WTC11 (cell line): ENCODE results near the gene SDR42E2. TPM values are rescaled to one million over a fixed set of nuclear protein-coding genes. Genes with fewer than 3 reads are reported as not detected.
"Not testable (repeated sequence)": the region's sequence is repeated elsewhere in the genome, so short reads cannot be mapped to it uniquely, and the experiment has no call there.

Source experiments
- ATAC-seq: fragments of 200-7000 bp; cut with Tn5 transposase; 2 replicates; pipeline ENCODE4 v1.10.0; 2021; ENCODE audit warnings: mild to moderate bottlenecking, moderate library complexity
- CTCF ChIA-PET: fragments of 300-600 bp; sonication (Branson Sonifier 250); formaldehyde crosslinking; loops from one replicate; lab custom pipeline; 2021; ENCODE audit warnings: antibody characterized with exemption; lab: Charles Lee
- POLR2A ChIA-PET: fragments of 350-600 bp; sonication (Branson Sonifier 250); formaldehyde crosslinking; loops from one replicate; lab custom pipeline; 2021; ENCODE audit warnings: antibody characterized with exemption; lab: Charles Lee
- DNase-seq: peaks from one replicate; pipeline ENCODE4 v3.0.0; 2021; ENCODE audit warnings: low spot score
- H3K27ac Mint-ChIP-seq: 2 replicates; pipeline ENCODE4 v1.8.0; 2021; ENCODE audit warnings: mixed read lengths
- H3K27me3 Mint-ChIP-seq: 2 replicates; pipeline ENCODE4 v1.8.0; 2021; ENCODE audit warnings: low read depth, mild to moderate bottlenecking, moderate library complexity, mixed read lengths
- H3K36me3 Mint-ChIP-seq: 2 replicates; pipeline ENCODE4 v1.8.0; 2021; ENCODE audit warnings: mixed read lengths
- H3K4me1 Mint-ChIP-seq: 2 replicates; pipeline ENCODE4 v1.8.0; 2022; ENCODE audit warnings: mixed read lengths
- H3K4me3 Mint-ChIP-seq: 2 replicates; pipeline ENCODE4 v1.8.0; 2021; ENCODE audit warnings: mild to moderate bottlenecking, moderate library complexity, mixed read lengths
- H3K9me3 Mint-ChIP-seq: 2 replicates; pipeline ENCODE4 v1.8.0; 2021; ENCODE audit warnings: mixed read lengths
- FOXK1 ChIP-seq: sonication (generic); formaldehyde crosslinking; IDR thresholded peaks from 2 replicates; pipeline ENCODE4 v1.8.0; 2022; ENCODE audit warnings: mild to moderate bottlenecking, moderate library complexity, missing genetic modification reagents
- GABPB1 ChIP-seq: sonication (generic); formaldehyde crosslinking; IDR thresholded peaks from 2 replicates; pipeline ENCODE4 v1.8.1; 2023; ENCODE audit warnings: mild to moderate bottlenecking, missing genetic modification reagents
- JAZF1 ChIP-seq: fragments of 250-450 bp; sonication (Bioruptor Pico); IDR thresholded peaks from 2 replicates; pipeline ENCODE4 v1.9.0; 2021; ENCODE audit warnings: moderate library complexity, mild to moderate bottlenecking, inconsistent platforms
- KAT7 ChIP-seq: sonication (generic); formaldehyde crosslinking; IDR thresholded peaks from 2 replicates; pipeline ENCODE4 v1.8.1; 2023; ENCODE audit warnings: missing genetic modification reagents, mild to moderate bottlenecking, borderline replicate concordance
- MAX ChIP-seq: sonication (generic); formaldehyde crosslinking; IDR thresholded peaks from 2 replicates; pipeline ENCODE4 v1.8.0; 2022; ENCODE audit warnings: mild to moderate bottlenecking, missing genetic modification reagents
- NFYB ChIP-seq: sonication (generic); formaldehyde crosslinking; conservative IDR thresholded peaks from 2 replicates; pipeline ENCODE4 v1.8.0; 2022; ENCODE audit warnings: low read depth, missing genetic modification reagents
- OVOL2 ChIP-seq: fragments of 250-450 bp; sonication (Bioruptor Pico); IDR thresholded peaks from 2 replicates; pipeline ENCODE4 v1.9.0; 2021; ENCODE audit warnings: mild to moderate bottlenecking, borderline replicate concordance
- RORB ChIP-seq: fragments of 250-450 bp; sonication (Bioruptor Pico); IDR thresholded peaks from 2 replicates; pipeline ENCODE4 v1.9.0; 2021; ENCODE audit warnings: mild to moderate bottlenecking
- SMAD3 ChIP-seq: sonication (generic); formaldehyde crosslinking; IDR thresholded peaks from 2 replicates; pipeline ENCODE4 v1.8.0; 2022; ENCODE audit warnings: missing genetic modification reagents, mild to moderate bottlenecking, borderline replicate concordance
- ZNF138 ChIP-seq: sonication (generic); formaldehyde crosslinking; conservative IDR thresholded peaks from 2 replicates; pipeline ENCODE4 v1.8.1; 2022; ENCODE audit warnings: mild to moderate bottlenecking, moderate library complexity, missing genetic modification reagents
- ZNF232 ChIP-seq: sonication (generic); formaldehyde crosslinking; IDR thresholded peaks from 2 replicates; pipeline ENCODE4 v1.8.0; 2022; ENCODE audit warnings: mild to moderate bottlenecking, missing genetic modification reagents
- ZNF423 ChIP-seq: fragments of 250-450 bp; sonication (Bioruptor Pico); IDR thresholded peaks from 2 replicates; pipeline ENCODE4 v2.1.2; 2022; ENCODE audit warnings: mild to moderate bottlenecking, moderate library complexity
- total RNA-seq: library from RNA; stranded (reverse); gene quantifications from 3 replicates; pipeline ENCODE4 v1.2.3, GENCODE V29; 2021
- TF ChIP-seq, protein P1 (sequence below): fragments of 250-450 bp; sonication (Bioruptor Pico); conservative IDR thresholded peaks from 2 replicates; pipeline ENCODE4 v1.9.0; 2021; ENCODE audit warnings: mild to moderate bottlenecking
- TF ChIP-seq, protein P2 (sequence below): sonication (generic); formaldehyde crosslinking; IDR thresholded peaks from 2 replicates; pipeline ENCODE4 v1.8.1; 2023; ENCODE audit warnings: mild to moderate bottlenecking, missing genetic modification reagents
- TF ChIP-seq, protein P3 (sequence below): sonication (generic); formaldehyde crosslinking; IDR thresholded peaks from 2 replicates; pipeline ENCODE4 v1.8.1; 2023; ENCODE audit warnings: mild to moderate bottlenecking, missing genetic modification reagents, borderline replicate concordance
- TF ChIP-seq, protein P4 (sequence below): sonication (generic); formaldehyde crosslinking; IDR thresholded peaks from 2 replicates; pipeline ENCODE4 v1.8.1; 2023; ENCODE audit warnings: mild to moderate bottlenecking, missing genetic modification reagents

Gene SDR42E2
- total RNA-seq, 1 experiment from 2014 or later: 0.13 TPM

DNA sequence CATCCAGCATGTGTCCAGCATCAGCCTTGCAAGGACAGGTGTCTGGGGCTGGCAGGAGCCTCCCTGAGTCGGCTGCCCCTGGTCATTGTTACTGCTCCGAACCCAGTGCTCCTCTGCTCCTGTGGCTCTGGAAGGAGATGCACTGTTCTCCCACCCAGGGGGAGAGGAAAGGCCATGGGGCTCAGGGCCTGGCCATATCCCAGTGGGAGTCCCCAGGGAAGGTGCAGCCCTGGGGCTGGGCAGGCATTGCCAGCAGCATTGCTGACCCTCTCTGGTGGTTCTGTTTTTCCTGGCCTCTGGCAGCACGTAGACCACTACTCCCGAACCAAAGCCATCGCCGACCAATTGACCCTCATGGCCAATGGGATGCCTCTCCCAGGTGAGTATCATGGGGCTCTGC lies 9.6 kb downstream of the SDR42E2 start:
- Mint-ChIP-seq H3K27ac (no peak overlapping the region), H3K27me3 (no peaks in the 10 kb centered on the region), H3K4me1 (no peaks in the 10 kb centered on the region), H3K9me3 (peaks cover 5% of the 10 kb centered on the region), H3K4me3 (no peak overlapping the region), H3K36me3 (peaks cover 4% of the 10 kb centered on the region; the same call in 1 of the 2 replicates)
- ChIA-PET POLR2A (no interaction called here), CTCF (no interaction called here)
- no peak for DNase-seq
- ATAC-seq: no peak
- TF ChIP-seq ZNF232 (no peak), MAX (no peak), JAZF1 (no peak), ZNF423 (no peak), OVOL2 (CRISPR knock-in tag) (no peak), FOXK1 (CRISPR knock-in tag) (no peak), KAT7 (no peak), NFYB (CRISPR knock-in tag) (no peak), GABPB1 (CRISPR knock-in tag) (no peak), ZNF138 (CRISPR knock-in tag) (no peak), SMAD3 (CRISPR knock-in tag) (no peak), RORB (CRISPR knock-in tag) (no peak)
- TF ChIP-seq, protein P1, sequence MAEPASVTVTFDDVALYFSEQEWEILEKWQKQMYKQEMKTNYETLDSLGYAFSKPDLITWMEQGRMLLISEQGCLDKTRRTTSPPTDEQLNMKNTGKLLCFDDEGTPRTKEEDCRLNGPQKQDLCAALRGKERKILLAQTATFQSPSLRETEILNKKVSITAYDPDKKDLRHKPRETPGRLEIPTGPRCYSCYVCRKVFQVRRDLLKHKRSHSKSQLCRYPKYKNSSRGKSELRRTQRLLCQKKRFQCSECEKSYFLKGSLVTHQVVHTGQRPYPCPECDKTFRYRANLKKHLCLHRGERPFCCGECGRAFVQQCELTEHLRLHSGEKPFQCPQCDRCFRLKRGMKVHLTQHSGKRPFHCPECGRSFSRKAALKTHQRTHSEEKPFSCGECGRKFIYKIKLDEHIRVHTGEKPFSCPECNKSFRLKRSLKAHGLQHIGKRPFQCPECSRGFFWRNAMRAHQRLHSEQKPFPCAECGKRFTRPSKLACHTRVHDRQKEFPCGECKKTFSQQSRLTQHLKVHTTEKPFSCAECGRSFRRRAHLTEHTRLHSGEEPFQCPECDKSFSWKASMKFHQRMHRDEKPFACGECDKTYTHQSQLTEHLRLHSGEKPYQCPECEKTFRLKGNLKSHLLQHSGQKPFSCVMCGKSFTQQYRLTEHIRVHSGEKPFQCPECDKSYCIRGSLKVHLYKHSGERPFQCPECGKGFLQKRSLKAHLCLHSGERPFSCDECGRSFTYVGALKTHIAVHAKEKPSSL (CRISPR knock-in tag): no peak
- TF ChIP-seq, protein P2, sequence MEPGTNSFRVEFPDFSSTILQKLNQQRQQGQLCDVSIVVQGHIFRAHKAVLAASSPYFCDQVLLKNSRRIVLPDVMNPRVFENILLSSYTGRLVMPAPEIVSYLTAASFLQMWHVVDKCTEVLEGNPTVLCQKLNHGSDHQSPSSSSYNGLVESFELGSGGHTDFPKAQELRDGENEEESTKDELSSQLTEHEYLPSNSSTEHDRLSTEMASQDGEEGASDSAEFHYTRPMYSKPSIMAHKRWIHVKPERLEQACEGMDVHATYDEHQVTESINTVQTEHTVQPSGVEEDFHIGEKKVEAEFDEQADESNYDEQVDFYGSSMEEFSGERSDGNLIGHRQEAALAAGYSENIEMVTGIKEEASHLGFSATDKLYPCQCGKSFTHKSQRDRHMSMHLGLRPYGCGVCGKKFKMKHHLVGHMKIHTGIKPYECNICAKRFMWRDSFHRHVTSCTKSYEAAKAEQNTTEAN (CRISPR knock-in tag): no peak
- TF ChIP-seq, protein P3, sequence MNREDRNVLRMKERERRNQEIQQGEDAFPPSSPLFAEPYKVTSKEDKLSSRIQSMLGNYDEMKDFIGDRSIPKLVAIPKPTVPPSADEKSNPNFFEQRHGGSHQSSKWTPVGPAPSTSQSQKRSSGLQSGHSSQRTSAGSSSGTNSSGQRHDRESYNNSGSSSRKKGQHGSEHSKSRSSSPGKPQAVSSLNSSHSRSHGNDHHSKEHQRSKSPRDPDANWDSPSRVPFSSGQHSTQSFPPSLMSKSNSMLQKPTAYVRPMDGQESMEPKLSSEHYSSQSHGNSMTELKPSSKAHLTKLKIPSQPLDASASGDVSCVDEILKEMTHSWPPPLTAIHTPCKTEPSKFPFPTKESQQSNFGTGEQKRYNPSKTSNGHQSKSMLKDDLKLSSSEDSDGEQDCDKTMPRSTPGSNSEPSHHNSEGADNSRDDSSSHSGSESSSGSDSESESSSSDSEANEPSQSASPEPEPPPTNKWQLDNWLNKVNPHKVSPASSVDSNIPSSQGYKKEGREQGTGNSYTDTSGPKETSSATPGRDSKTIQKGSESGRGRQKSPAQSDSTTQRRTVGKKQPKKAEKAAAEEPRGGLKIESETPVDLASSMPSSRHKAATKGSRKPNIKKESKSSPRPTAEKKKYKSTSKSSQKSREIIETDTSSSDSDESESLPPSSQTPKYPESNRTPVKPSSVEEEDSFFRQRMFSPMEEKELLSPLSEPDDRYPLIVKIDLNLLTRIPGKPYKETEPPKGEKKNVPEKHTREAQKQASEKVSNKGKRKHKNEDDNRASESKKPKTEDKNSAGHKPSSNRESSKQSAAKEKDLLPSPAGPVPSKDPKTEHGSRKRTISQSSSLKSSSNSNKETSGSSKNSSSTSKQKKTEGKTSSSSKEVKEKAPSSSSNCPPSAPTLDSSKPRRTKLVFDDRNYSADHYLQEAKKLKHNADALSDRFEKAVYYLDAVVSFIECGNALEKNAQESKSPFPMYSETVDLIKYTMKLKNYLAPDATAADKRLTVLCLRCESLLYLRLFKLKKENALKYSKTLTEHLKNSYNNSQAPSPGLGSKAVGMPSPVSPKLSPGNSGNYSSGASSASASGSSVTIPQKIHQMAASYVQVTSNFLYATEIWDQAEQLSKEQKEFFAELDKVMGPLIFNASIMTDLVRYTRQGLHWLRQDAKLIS (CRISPR knock-in tag): no peak
- TF ChIP-seq, protein P4, sequence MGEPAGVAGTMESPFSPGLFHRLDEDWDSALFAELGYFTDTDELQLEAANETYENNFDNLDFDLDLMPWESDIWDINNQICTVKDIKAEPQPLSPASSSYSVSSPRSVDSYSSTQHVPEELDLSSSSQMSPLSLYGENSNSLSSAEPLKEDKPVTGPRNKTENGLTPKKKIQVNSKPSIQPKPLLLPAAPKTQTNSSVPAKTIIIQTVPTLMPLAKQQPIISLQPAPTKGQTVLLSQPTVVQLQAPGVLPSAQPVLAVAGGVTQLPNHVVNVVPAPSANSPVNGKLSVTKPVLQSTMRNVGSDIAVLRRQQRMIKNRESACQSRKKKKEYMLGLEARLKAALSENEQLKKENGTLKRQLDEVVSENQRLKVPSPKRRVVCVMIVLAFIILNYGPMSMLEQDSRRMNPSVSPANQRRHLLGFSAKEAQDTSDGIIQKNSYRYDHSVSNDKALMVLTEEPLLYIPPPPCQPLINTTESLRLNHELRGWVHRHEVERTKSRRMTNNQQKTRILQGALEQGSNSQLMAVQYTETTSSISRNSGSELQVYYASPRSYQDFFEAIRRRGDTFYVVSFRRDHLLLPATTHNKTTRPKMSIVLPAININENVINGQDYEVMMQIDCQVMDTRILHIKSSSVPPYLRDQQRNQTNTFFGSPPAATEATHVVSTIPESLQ: no peak

- H3K27me3 Mint-ChIP-seq, H3K4me1 Mint-ChIP-seq, ATAC-seq, POLR2A ChIA-PET, H3K36me3 Mint-ChIP-seq, H3K27ac Mint-ChIP-seq, H3K4me3 Mint-ChIP-seq, DNase-seq, H3K9me3 Mint-ChIP-seq: not testable (repeated sequence)
- CTCF ChIA-PET: interaction anchor here (1.3 kb wide), 1 partner anchor 31 kb away, joined by 5 read pairs; no protein-coding TSS in a partner anchor
Measured at GRCh38 chr16:22172642-22173041, 10.3 kb downstream of the SDR42E2 start.
